Tongue (tissue), 3 donors: Measurements from ENCODE around the gene PDPK1. TPM values are rescaled to one million over a fixed set of nuclear protein-coding genes. Genes with fewer than 3 reads are reported as not detected.
"Not testable (repeated sequence)": the region's sequence is repeated elsewhere in the genome, so short reads cannot be mapped to it uniquely, and the experiment has no call there.

Experiments used
- DNase-seq: peaks from one replicate; pipeline ENCODE4 v3.0.0-alpha.2; 2015
- small RNA-seq: library from RNA; depleted of rRNA; stranded (forward); fragments of <200 nt; gene quantifications from one replicate; pipeline ENCODE3, GENCODE V24; 2014; ENCODE audit warnings: low replicate concordance
- total RNA-seq: library from RNA; depleted of rRNA; stranded (reverse); fragments of >200 nt; gene quantifications from one replicate; pipeline ENCODE4 v1.2.3, GENCODE V29; 2014

Gene PDPK1
- total RNA-seq, 1 donor from 2014 or later, result 24.5 TPM

GRCh38 chr16:2611877-2612276 is 74.1 kb downstream of the PDPK1 start:
- not testable (repeated sequence) for DNase-seq

- DNase-seq, result not testable (repeated sequence)
Observed at GRCh38 chr16:2613251-2613650, 75.4 kb downstream of the PDPK1 start.

DNA sequence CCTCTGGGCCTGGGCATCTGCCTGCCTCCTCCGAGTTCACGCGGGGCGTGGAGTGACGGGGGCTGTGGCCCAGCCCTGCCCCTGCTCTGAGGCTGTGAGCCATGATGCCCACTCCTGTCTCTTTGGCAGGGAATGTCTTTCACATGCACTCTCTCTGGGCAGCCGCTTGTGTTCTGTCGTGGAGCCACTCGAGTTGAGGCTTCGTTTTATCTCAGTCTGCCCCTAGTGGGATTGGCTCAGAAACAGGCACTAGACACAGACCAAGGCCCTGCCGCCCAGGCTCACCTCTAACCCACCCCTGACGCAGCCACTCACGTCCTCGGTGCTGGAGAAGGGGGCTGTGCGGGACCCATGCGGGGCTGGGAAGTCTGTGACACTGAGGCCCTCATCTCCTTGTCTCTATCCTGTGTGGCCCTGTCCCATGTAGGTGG is 77.0 kb downstream of the PDPK1 start:
- DNase-seq, result no peak

DNA sequence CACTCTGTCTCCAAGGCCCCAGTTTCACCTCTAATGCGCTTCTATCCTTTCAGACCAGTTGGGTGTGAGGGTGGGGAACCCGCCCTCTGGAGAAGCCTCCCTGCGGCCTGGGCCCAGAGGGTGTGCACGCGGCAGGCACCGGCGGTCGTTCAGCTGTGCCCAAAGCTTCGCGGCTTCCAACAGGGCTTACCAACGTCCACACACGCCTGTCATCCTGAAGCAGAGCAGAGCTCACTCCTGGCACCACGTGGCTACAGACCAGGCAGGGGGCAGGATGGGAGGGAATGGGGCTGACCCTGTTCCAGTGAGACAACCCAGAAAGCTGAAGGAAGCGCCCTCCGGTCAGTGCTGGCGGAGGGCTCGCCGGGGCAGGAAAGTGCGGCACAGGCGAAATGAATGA is 81.1 kb downstream of the PDPK1 start:
- not testable (repeated sequence) for DNase-seq

DNA sequence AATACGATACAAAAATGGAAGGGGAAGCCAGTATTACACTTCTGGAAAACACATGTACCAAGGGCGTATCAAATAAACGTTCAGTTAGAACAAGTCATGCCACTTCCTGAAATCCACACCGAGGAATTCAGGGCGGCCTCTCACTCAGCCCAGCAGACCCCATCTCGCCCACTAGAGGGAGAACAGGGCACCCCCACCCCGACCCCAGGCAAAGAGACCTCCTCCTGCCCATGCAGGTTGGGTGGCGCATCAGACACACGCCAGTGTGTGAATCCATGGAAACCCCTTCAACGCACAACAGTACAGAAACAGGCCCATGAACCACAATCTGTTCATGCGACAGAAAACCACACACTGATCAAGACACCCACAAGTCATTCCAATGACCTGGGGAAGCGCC is 81.8 kb downstream of the PDPK1 start:
- not testable (repeated sequence) for DNase-seq

DNA sequence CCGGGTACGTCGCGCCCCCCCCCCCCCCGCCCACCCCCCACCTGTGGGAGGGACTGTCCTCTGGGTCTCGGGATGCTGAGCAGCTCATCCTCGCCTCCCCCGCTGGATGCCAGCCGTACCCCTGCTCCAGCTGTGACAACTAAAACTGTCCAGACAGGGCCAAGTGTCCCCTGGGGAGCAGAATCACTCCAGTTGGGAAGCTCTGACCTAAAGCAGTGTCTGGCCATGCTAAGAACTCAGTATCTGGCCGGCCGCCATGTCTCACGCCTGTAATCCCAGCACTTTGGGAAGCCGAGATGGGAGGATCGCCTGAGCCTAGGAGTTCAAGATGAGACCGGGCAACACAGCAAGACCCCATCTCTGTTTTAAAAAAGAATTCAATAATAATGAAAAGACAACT is 83.0 kb downstream of the PDPK1 start:
- not testable (repeated sequence) for DNase-seq

GRCh38 chr16:2621395-2621794 is 83.6 kb downstream of the PDPK1 start:
- DNase-seq, result not testable (repeated sequence)

DNA sequence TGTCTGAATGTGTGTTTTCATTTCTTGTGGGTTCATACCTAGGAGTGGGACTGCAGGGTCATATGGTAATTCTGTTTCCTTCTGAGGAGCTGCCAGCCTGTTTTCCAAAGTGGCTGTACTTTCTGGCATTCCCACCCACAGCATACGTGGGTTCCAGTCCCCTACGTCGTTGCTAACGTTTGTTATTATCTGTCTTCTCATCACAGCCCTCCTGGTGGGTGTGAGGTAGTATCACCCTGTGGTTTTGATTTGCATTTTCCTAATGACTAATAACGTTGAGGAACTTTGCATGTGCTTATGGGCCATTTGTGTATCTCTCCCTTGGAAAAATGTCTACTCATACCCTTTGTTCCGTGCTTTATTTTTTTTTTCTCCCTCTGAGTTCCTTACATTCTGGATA is 89.3 kb downstream of the PDPK1 start:
- not testable (repeated sequence) for DNase-seq

GRCh38 chr16:2631203-2631602 is 93.4 kb downstream of the PDPK1 start:
- DNase-seq, result not testable (repeated sequence)

GRCh38 chr16:2632291-2632690 is 94.5 kb downstream of the PDPK1 start:
- not testable (repeated sequence) for DNase-seq

DNA sequence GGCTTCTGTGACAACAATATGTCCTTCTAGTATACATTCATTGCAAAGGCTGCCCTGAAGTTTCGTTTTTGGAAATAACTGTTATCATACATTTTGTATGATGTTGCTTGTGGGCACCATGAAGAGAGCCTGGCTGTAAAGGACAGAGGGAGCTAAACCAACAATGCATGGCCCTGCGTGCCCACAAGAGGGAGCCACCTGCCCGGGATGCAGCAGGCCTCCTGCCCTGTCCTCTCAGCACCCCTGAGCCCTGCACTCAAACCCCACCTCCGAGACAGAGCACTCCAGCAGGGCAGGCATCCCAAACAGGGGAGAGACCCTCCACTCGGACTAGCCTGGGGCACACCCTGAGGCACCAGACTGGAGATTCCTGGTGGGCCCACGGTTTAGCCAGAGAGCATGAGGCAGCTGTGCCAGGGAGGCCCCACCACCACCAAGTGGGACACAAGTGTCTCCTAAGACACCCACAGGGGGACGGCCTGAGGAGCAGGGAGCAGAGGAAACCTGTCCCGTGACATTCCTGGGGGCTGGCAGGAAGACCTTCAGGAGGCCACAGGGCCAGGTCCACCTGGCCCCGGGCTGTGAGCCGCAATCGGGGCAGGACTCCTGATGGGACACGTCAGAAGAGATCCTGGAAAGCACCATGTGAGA is 101.4 kb downstream of the PDPK1 start:
- DNase-seq, result not testable (repeated sequence)

DNA sequence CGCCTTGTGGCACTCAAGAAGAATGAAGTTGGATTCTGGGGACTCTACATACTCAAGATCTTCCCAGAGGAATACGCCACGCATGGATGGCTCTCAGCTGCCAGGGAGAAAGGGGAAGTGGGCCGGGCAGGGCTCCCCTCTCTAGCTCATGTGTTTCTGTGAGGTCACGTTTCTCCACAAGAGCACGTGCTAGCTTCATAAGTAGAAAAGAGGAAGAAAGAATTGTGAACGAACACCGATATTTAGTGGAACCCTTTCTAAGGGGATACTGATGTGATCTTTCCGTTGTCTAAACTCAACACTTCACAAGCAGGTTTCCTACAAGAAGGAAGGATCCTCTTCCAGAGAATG is 101.9 kb downstream of the PDPK1 start:
- DNase-seq, result not testable (repeated sequence)

DNA sequence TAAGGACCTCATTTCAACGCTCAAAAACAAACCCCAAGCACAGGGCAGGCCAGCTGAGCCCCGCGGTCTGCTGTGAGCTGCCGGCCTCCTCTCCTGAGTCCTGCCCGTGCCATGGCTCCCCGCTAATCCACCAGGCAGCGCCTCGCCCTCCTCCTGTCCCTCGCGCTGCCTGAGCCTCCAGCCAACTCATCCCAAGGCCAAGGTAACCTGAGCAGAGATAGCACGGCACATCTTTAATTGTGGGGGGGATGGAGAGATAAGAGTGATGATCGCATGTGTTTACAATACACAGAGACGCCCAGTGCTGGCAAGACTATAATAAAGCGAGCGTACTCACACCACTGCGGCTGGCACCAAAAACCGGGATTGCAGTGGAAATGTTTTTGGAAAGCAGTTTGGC is 104.7 kb downstream of the PDPK1 start:
- DNase-seq, result not testable (repeated sequence)

DNA sequence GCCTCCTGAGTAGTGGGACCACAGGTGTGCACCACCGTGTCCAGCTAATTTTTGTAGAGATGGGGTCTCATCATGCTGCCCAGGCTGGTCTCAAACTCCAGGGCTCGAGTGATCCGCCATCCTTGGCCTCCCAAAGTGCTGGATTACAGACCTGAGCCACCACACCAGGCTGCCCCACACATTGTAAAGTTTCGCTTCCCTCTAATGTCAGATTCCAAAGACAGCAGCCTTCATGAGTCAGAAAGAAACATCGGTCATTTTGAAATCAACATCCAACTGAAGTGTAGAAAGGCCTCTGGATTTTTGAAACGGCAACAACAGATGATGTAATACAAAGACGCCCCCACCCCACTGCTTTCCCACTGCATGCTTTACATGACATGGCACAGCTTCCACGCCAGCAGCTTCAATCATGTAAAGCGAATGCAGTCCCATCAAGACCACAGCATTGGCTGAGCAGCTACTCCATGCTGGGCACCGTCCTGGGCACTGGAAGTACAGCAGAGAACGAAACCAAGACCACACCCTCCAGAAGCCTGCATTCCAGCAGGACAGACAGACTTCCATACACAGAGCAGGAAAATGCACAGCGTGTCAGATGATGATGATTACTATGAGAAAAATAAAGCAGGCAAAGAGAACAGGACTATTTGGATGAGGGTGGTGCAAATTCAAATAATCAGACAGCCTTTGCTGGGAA is 107.1 kb downstream of the PDPK1 start:
- DNase-seq, result not testable (repeated sequence)

GRCh38 chr16:2651268-2651871 is 113.5 kb downstream of the PDPK1 start:
- not testable (repeated sequence) for DNase-seq

Small RNA genes within 50 kb of the gene (small RNA-seq; reads per million reads assigned to genes)
- not detected for gene AC093525.1
- gene MIR3178, result 0.10 reads per million

Other genes with a start within 250 kb of the PDPK1 start
- gene ABCA3, start 197.3 kb upstream of the PDPK1 start, total RNA-seq, result 8.7 TPM
- gene CCNF, start 108.6 kb upstream of the PDPK1 start, total RNA-seq, result 9.3 TPM
- 3.4 TPM for gene TEDC2, start 77.9 kb upstream of the PDPK1 start, total RNA-seq
- 9.1 TPM for gene NTN3, start 66.7 kb upstream of the PDPK1 start, total RNA-seq
- 20.4 TPM for gene TBC1D24, start 62.9 kb upstream of the PDPK1 start, total RNA-seq
- 22.9 TPM for gene ATP6V0C, start 24.1 kb upstream of the PDPK1 start, total RNA-seq
- 24.6 TPM for gene AMDHD2, start 17.6 kb upstream of the PDPK1 start, total RNA-seq
- gene CEMP1, start 6.6 kb upstream of the PDPK1 start, total RNA-seq, result 0.72 TPM
- gene KCTD5, start 144.5 kb downstream of the PDPK1 start, total RNA-seq, result 28.4 TPM
- 3.5 TPM for gene PRSS27, start 182.2 kb downstream of the PDPK1 start, total RNA-seq
- 170 TPM for gene SRRM2, start 214.6 kb downstream of the PDPK1 start, total RNA-seq
- 155 TPM for gene ELOB, start 239.3 kb downstream of the PDPK1 start, total RNA-seq
- gene PRSS33, start 249.5 kb downstream of the PDPK1 start, total RNA-seq, result 2.9 TPM